ENCODE data around the gene STYXL2. TPM values are rescaled to one million over a fixed set of nuclear protein-coding genes. Genes with fewer than 3 reads are reported as not detected.

STYXL2 gene
- total RNA-seq (2011; cell fraction: chromatin; rRNA removed; ENCODE audit: low replicate concordance), result not detected in 2 replicates
- total RNA-seq (2011; cell fraction: nucleolus; rRNA removed), result not detected in 2 replicates
- total RNA-seq (2011; cell fraction: nucleoplasm; rRNA removed), result not detected in 2 replicates
- total RNA-seq (2014; rRNA removed), result not detected in 2 replicates
- total RNA-seq (2014; rRNA removed; fragmentation: Illumina TruSeq; extraction: Trizol), result not detected in 2 replicates
- not detected in 2 replicates for total RNA-seq (2015; rRNA removed; fragmentation: Illumina TruSeq; extraction: Trizol)
- not detected in 2 replicates for total RNA-seq (2021)
- polyA plus RNA-seq (2011; rRNA removed), result not detected in 2 replicates
- polyA plus RNA-seq (2011; cell fraction: cytosol; rRNA removed), result not detected in 2 replicates
- polyA plus RNA-seq (2011; cell fraction: nucleus; rRNA removed), result not detected in 2 replicates
- polyA plus RNA-seq (2012), result not detected in 2 replicates
- not detected in 2 replicates for polyA plus RNA-seq (2014; fragmentation: Illumina TruSeq; extraction: Trizol)
- not detected for polyA plus RNA-seq (2014; fragmentation: Nextera tagmentation; extraction: Ambion mirVana)
- not detected in 2 replicates for polyA plus RNA-seq (2014; rRNA removed)
- polyA minus RNA-seq (2011; rRNA and poly(A)+ RNA removed), result not detected in 2 replicates
- not detected in 2 replicates for polyA minus RNA-seq (2011; cell fraction: cytosol; rRNA and poly(A)+ RNA removed)
- polyA minus RNA-seq (2011; cell fraction: nucleus; rRNA and poly(A)+ RNA removed), result not detected in 2 replicates
- not detected for Bru-seq, nascent RNA
- BruChase-seq, experiment 1, labeled RNA remaining after a 2-hour chase, result not detected
- percentile 3 among the genes with signal in this experiment for BruChase-seq, experiment 2, labeled RNA remaining after a 6-hour chase
- long read RNA-seq, experiment 1, result 0 reads
- long read RNA-seq, experiment 2, result 0 reads
- long read RNA-seq, experiment 3, result 0 reads

- peaks cover 10 to 30% of the 10 kb centered on the region in 2 experiments; a peak in 4 of 5 replicates for H3K27me3 ChIP-seq (ENCODE audit: control insufficient read depth in 2 of 2, insufficient read depth in 2 of 2, low read length in 2 of 2)
- WGBS (ENCODE audit: insufficient coverage, low coverage, missing lambda C conversion rate), result under 1% methylated on average over 8 of the region's 8 CpGs
- ChIA-PET CTCF (ENCODE audit: low intra/inter-chr PET ratio) (no interaction called here), POLR2A (interaction anchor here (0.7 to 1.2 kb wide), 3 partner anchors 10 to 40 kb away, joined by 3 read pairs; no protein-coding TSS in a partner anchor)
- DNase-seq (ENCODE audit: extremely low read depth in 1 of 4, low spot score in 3 of 4) (no peak), FAIRE-seq (no peak), ATAC-seq (no peak)
- H3K79me2 ChIP-seq (ENCODE audit: control insufficient read depth, insufficient read depth, low read length), result no peaks in the 10 kb centered on the region
- H3K27ac ChIP-seq (ENCODE audit: extremely low read depth, low read depth, low read length), result no peak within 1 kb of the TSS
- H3K9ac ChIP-seq (ENCODE audit: insufficient read depth in 1 of 2, low read depth in 2 of 2, low read length in 2 of 2), result no peak within 1 kb of the TSS
- no TSS peak for BruUV-seq (replicated peaks)
- no peaks in the 10 kb centered on the region for H3K9me1 ChIP-seq (ENCODE audit: control insufficient read depth, insufficient read depth, low read length)
- intact Hi-C loops (cut with micrococcal nuclease) (no loop called here), in situ Hi-C loops (cut with MboI) (no loop called here)
- H4K20me1 ChIP-seq (replicated peaks; ENCODE audit: control insufficient read depth, insufficient read depth, low read length), result no peaks in the 10 kb centered on the region
- H3K36me3 ChIP-seq (ENCODE audit: control insufficient read depth, insufficient read depth, low read length), result no peaks in the 10 kb centered on the region
- no peak within 1 kb of the TSS for H3K4me2 ChIP-seq (ENCODE audit: insufficient read depth, low read length)
- H3K9me3 ChIP-seq (replicated peaks; ENCODE audit: control insufficient read depth, insufficient read depth, low read depth, low read length), result no peaks in the 10 kb centered on the region
- H3K4me1 ChIP-seq (replicated peaks in 1 of 2; ENCODE audit: control insufficient read depth in 2 of 2, insufficient read depth in 2 of 2, low read length in 2 of 2), result no peaks in the 10 kb centered on the region
- no peak within 1 kb of the TSS for H2AFZ ChIP-seq (ENCODE audit: low read depth, low read length)
- H3K4me3 ChIP-seq, result no peak within 1 kb of the TSS
- TF ChIP-seq ZNF165 (CRISPR knock-in tag; IDR thresholded peaks at IDR 0.05; ENCODE audit: borderline replicate concordance) (no peak), ZNF184 (CRISPR knock-in tag; IDR thresholded peaks at IDR 0.05) (no peak), POLR2A (conservative IDR thresholded peaks at IDR 0.05) (no peak), E4F1 (CRISPR knock-in tag; IDR thresholded peaks at IDR 0.05; ENCODE audit: borderline replicate concordance) (no peak), HMBOX1 (IDR thresholded peaks at IDR 0.05) (no peak), PHF21A (IDR thresholded peaks at IDR 0.05; ENCODE audit: borderline replicate concordance, low read depth) (no peak)
Measured at GRCh38 chr1:167093846-167094516, at the start of gene STYXL2. TSS of gene STYXL2 (plus strand) at chr1:167094075. CDS start at chr1:167094850, 775 bp downstream.
